ENCODE measurements around the gene LIFR.

The LIFR gene

GRCh38 chr5:38593959-38594358, 37.5 kb upstream of the LIFR start:
- Histone ChIP-seq H3K9ac (ENCODE audit: low read length) (no peak overlapping the region), H3K18ac (ENCODE audit: low read length) (no peak overlapping the region), H3K4me1 (ENCODE audit: control insufficient read depth in 1 of 2, insufficient read depth in 2 of 2, low read length in 2 of 2) (peaks cover 20 to 23% of the 10 kb centered on the region in 2 experiments), H3K14ac (ENCODE audit: low read length) (no peak overlapping the region), H3K27ac (ENCODE audit: low read depth, low read length) (no peak overlapping the region), H2AK5ac (ENCODE audit: low read length) (no peak overlapping the region), H2BK12ac (ENCODE audit: low read length) (no peak overlapping the region), H4K12ac (ENCODE audit: low read depth, low read length) (no peak overlapping the region), H2BK120ac (ENCODE audit: insufficient read depth, low read length, poor library complexity) (no peak overlapping the region), H3K4me3 (ENCODE audit: low read depth, low read length) (no peak overlapping the region), H3K4me2 (ENCODE audit: low read length) (no peak overlapping the region), H3K4ac (ENCODE audit: low read depth, low read length) (no peak overlapping the region), H4K91ac (ENCODE audit: low read depth, low read length) (no peak overlapping the region), H3K79me1 (ENCODE audit: low read length) (peaks cover 15% of the 10 kb centered on the region), H3K79me2 (ENCODE audit: control insufficient read depth, insufficient read depth, low read length, poor library complexity) (peaks cover 2% of the 10 kb centered on the region), H2AFZ (ENCODE audit: insufficient read depth, low read length, poor library complexity) (no peak overlapping the region), H3K27me3 (ENCODE audit: insufficient read depth, low read length) (no peaks in the 10 kb centered on the region), H2BK5ac (ENCODE audit: low read depth, low read length, poor library complexity) (no peak overlapping the region), H3K9me3 (ENCODE audit: insufficient read depth, low read depth, low read length) (no peaks in the 10 kb centered on the region), H3K36me3 (ENCODE audit: control insufficient read depth in 1 of 2, insufficient read depth in 2 of 2, low read length in 2 of 2) (no peaks in the 10 kb centered on the region), H4K8ac (ENCODE audit: low read depth, low read length) (no peak overlapping the region), H3K23ac (ENCODE audit: low read length) (no peak overlapping the region)
- no CpG with 5 or more reads among the region's 7 CpGs for WGBS (ENCODE audit: extremely low coverage, insufficient coverage, insufficient read length)
- DNase-seq: no peak

- no peak overlapping the region for H4K8ac ChIP-seq (ENCODE audit: low read depth, low read length)
- H3K9ac ChIP-seq (ENCODE audit: low read length): no peak overlapping the region
- no peak overlapping the region for H3K14ac ChIP-seq (ENCODE audit: low read length)
- H2AK5ac ChIP-seq (ENCODE audit: low read length): no peak overlapping the region
- H3K4me3 ChIP-seq (ENCODE audit: low read depth, low read length): no peak overlapping the region
- H4K91ac ChIP-seq (ENCODE audit: low read depth, low read length): no peak overlapping the region
- H3K4ac ChIP-seq (ENCODE audit: low read depth, low read length): no peak overlapping the region
- H2BK120ac ChIP-seq (ENCODE audit: insufficient read depth, low read length, poor library complexity): no peak overlapping the region
- no peak overlapping the region for H2BK5ac ChIP-seq (ENCODE audit: low read depth, low read length, poor library complexity)
- DNase-seq: peak in 1 of 2 donors; percentile 29
- peaks cover 7% of the 10 kb centered on the region for H3K79me1 ChIP-seq (ENCODE audit: low read length)
- H4K12ac ChIP-seq (ENCODE audit: low read depth, low read length): no peak overlapping the region
- no CpG with 5 or more reads among the region's 2 CpGs for WGBS (ENCODE audit: extremely low coverage, insufficient coverage, insufficient read length)
- H3K36me3 ChIP-seq (ENCODE audit: control insufficient read depth in 1 of 2, insufficient read depth in 2 of 2, low read length in 2 of 2): no peaks in the 10 kb centered on the region
- peak overlapping the region; percentile 22 for H3K27ac ChIP-seq (ENCODE audit: low read depth, low read length)
- no peak overlapping the region for H2BK12ac ChIP-seq (ENCODE audit: low read length)
- H3K79me2 ChIP-seq (ENCODE audit: control insufficient read depth, insufficient read depth, low read length, poor library complexity): peaks cover 4% of the 10 kb centered on the region
- H3K4me1 ChIP-seq (ENCODE audit: control insufficient read depth in 1 of 2, insufficient read depth in 2 of 2, low read length in 2 of 2): peaks cover 13 to 18% of the 10 kb centered on the region in 2 experiments
- no peaks in the 10 kb centered on the region for H3K9me3 ChIP-seq (ENCODE audit: insufficient read depth, low read depth, low read length)
- no peak overlapping the region for H3K4me2 ChIP-seq (ENCODE audit: low read length)
- H3K27me3 ChIP-seq (ENCODE audit: insufficient read depth, low read length): no peaks in the 10 kb centered on the region
- H2AFZ ChIP-seq (ENCODE audit: insufficient read depth, low read length, poor library complexity): no peak overlapping the region
- H3K18ac ChIP-seq (ENCODE audit: low read length): no peak overlapping the region
- H3K23ac ChIP-seq (ENCODE audit: low read length): no peak overlapping the region
Measured at GRCh38 chr5:38591523-38591849, 35.0 kb upstream of the LIFR start.

GRCh38 chr5:38590838-38591522, 34.5 kb upstream of the LIFR start:
- H3K36me3 ChIP-seq (ENCODE audit: control insufficient read depth in 1 of 2, insufficient read depth in 2 of 2, low read length in 2 of 2): no peaks in the 10 kb centered on the region
- no peak overlapping the region for H2AFZ ChIP-seq (ENCODE audit: insufficient read depth, low read length, poor library complexity)
- peak; percentile 38 to 74 for DNase-seq
- WGBS (ENCODE audit: extremely low coverage, insufficient coverage, insufficient read length): no CpG with 5 or more reads among the region's 2 CpGs
- H2BK5ac ChIP-seq (ENCODE audit: low read depth, low read length, poor library complexity): no peak overlapping the region
- peaks cover 11 to 15% of the 10 kb centered on the region in 2 experiments for H3K4me1 ChIP-seq (ENCODE audit: control insufficient read depth in 1 of 2, insufficient read depth in 2 of 2, low read length in 2 of 2)
- no peak overlapping the region for H4K12ac ChIP-seq (ENCODE audit: low read depth, low read length)
- no peak overlapping the region for H3K9ac ChIP-seq (ENCODE audit: low read length)
- H3K14ac ChIP-seq (ENCODE audit: low read length): no peak overlapping the region
- H3K23ac ChIP-seq (ENCODE audit: low read length): no peak overlapping the region
- H3K18ac ChIP-seq (ENCODE audit: low read length): no peak overlapping the region
- H3K4me3 ChIP-seq (ENCODE audit: low read depth, low read length): no peak overlapping the region
- no peak overlapping the region for H2AK5ac ChIP-seq (ENCODE audit: low read length)
- H4K91ac ChIP-seq (ENCODE audit: low read depth, low read length): no peak overlapping the region
- H3K4me2 ChIP-seq (ENCODE audit: low read length): no peak overlapping the region
- peaks cover 4% of the 10 kb centered on the region for H3K79me2 ChIP-seq (ENCODE audit: control insufficient read depth, insufficient read depth, low read length, poor library complexity)
- no peak overlapping the region for H2BK120ac ChIP-seq (ENCODE audit: insufficient read depth, low read length, poor library complexity)
- no peaks in the 10 kb centered on the region for H3K9me3 ChIP-seq (ENCODE audit: insufficient read depth, low read depth, low read length)
- peaks cover 5% of the 10 kb centered on the region for H3K79me1 ChIP-seq (ENCODE audit: low read length)
- H3K27me3 ChIP-seq (ENCODE audit: insufficient read depth, low read length): no peaks in the 10 kb centered on the region
- no peak overlapping the region for H3K4ac ChIP-seq (ENCODE audit: low read depth, low read length)
- H3K27ac ChIP-seq (ENCODE audit: low read depth, low read length): no peak overlapping the region
- H2BK12ac ChIP-seq (ENCODE audit: low read length): no peak overlapping the region
- H4K8ac ChIP-seq (ENCODE audit: low read depth, low read length): no peak overlapping the region

GRCh38 chr5:38589629-38590028, 33.2 kb upstream of the LIFR start:
- no peak overlapping the region for H4K8ac ChIP-seq (ENCODE audit: low read depth, low read length)
- H2BK5ac ChIP-seq (ENCODE audit: low read depth, low read length, poor library complexity): no peak overlapping the region
- H3K14ac ChIP-seq (ENCODE audit: low read length): no peak overlapping the region
- no peak overlapping the region for H3K23ac ChIP-seq (ENCODE audit: low read length)
- no peaks in the 10 kb centered on the region for H3K9me3 ChIP-seq (ENCODE audit: insufficient read depth, low read depth, low read length)
- no peak overlapping the region for H3K27ac ChIP-seq (ENCODE audit: low read depth, low read length)
- H3K4me3 ChIP-seq (ENCODE audit: low read depth, low read length): no peak overlapping the region
- H4K91ac ChIP-seq (ENCODE audit: low read depth, low read length): no peak overlapping the region
- H2AFZ ChIP-seq (ENCODE audit: insufficient read depth, low read length, poor library complexity): no peak overlapping the region
- H2BK120ac ChIP-seq (ENCODE audit: insufficient read depth, low read length, poor library complexity): no peak overlapping the region
- H3K79me1 ChIP-seq (ENCODE audit: low read length): no peaks in the 10 kb centered on the region
- no peak overlapping the region for H2BK12ac ChIP-seq (ENCODE audit: low read length)
- no peak overlapping the region for H3K9ac ChIP-seq (ENCODE audit: low read length)
- DNase-seq: peak in 1 of 2 donors; percentile 46
- H3K4me2 ChIP-seq (ENCODE audit: low read length): no peak overlapping the region
- peaks cover 2% of the 10 kb centered on the region for H3K79me2 ChIP-seq (ENCODE audit: control insufficient read depth, insufficient read depth, low read length, poor library complexity)
- H2AK5ac ChIP-seq (ENCODE audit: low read length): no peak overlapping the region
- H3K36me3 ChIP-seq (ENCODE audit: control insufficient read depth in 1 of 2, insufficient read depth in 2 of 2, low read length in 2 of 2): no peaks in the 10 kb centered on the region
- H3K4ac ChIP-seq (ENCODE audit: low read depth, low read length): no peak overlapping the region
- no peak overlapping the region for H3K18ac ChIP-seq (ENCODE audit: low read length)
- H4K12ac ChIP-seq (ENCODE audit: low read depth, low read length): no peak overlapping the region
- peaks cover under 1 to 7% of the 10 kb centered on the region in 2 experiments for H3K4me1 ChIP-seq (ENCODE audit: control insufficient read depth in 1 of 2, insufficient read depth in 2 of 2, low read length in 2 of 2)
- 100% methylated on average over 1 of the region's 4 CpGs for WGBS (ENCODE audit: extremely low coverage, insufficient coverage, insufficient read length)
- H3K27me3 ChIP-seq (ENCODE audit: insufficient read depth, low read length): no peaks in the 10 kb centered on the region
